Umbilical cord (tissue), 2 donors: ENCODE measurements around the gene HMGXB3. TPM values are rescaled to one million over a fixed set of nuclear protein-coding genes. Genes with fewer than 3 reads are reported as not detected.
"Not testable (repeated sequence)": the region's sequence is repeated elsewhere in the genome, so short reads cannot be mapped to it uniquely, and the experiment has no call there.

ENCODE experiments used
- DNase-seq: peaks from one replicate; pipeline ENCODE4 v3.0.0-alpha.2; 2015; ENCODE audit warnings: low spot score
- total RNA-seq: library from RNA; depleted of rRNA; stranded (reverse); fragments of >200 nt; gene quantifications from one replicate; pipeline ENCODE4 v1.2.3, GENCODE V29; 2014; ENCODE audit warnings: low replicate concordance; ENCODE audit not compliant: insufficient read depth

Gene HMGXB3
- total RNA-seq, 1 donor from 2014 or later = 16.4 TPM

DNA sequence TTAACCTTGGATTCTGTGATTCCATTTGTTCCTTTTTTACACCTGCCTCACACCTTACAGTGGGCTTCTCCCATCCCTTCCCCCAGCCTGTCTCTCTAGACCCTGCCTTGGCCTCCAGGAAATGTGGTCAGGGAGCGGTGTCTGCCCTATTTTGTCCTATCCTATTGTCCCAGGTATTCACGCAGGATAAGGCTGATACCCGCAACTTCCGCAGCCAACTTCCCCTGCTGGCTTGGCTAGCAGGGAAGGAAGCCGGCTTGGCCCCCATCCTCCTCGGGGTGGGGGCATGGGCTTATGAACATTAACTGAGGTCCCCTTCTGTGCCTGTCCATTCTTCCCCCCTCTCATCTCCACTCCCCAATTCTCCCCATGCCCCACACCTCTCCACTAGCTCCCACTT, 82.3 kb downstream of the HMGXB3 start:
- DNase-seq = no peak

DNA sequence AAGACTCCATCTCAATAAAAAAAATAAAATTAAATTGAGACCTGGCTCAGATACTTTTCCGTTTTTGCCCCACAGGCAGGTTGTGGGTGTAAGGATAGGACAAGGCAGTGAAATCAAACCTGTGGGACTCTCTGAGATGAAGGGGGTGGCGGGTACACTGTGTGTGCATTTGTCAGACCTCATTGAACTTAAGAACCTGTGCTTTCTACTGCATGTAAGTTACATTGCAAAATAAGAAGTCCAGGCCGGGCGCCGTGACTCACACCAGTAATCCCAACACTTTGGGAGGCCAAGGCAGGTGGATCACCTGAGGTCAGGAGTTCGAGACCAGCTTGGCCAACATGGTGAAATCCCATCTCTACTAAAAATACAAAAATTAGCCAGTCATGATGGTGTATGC, 84.2 kb downstream of the HMGXB3 start:
- DNase-seq = not testable (repeated sequence)

DNA sequence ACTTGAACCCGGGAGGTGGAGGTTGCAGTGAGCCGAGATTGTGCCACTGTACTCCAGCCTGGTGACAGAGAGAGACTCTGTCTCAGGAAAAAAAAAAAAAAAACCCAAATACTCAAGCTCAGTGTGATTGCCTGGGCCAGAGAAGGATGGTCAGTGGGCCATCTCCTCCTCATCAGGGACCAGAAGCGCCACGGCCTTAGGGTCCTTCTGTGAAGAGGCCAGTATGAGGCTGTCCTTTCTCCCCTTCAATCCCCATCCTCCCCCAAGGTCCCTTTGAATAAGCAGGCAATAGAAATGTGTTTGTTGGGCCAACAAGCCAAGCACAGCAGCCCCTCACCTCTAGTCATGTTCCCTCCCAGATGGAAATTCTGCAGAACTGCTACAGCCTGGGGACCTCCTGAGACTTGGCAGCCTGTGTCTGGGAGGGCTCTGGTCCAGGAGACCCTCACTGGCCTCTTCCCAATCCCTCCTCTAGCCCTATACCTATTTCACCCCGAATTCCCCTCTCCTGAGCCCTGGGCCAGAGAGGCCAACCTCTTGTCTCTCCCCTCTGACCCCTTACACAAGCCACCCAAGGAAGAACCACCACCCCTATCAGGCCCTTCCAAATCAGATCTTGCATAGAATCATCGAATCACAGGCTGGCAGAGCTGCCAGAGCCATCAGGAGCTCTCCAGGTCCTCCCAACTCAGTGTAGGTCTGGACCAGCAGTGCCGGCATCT, 84.8 kb downstream of the HMGXB3 start:
- DNase-seq = no peak

DNA sequence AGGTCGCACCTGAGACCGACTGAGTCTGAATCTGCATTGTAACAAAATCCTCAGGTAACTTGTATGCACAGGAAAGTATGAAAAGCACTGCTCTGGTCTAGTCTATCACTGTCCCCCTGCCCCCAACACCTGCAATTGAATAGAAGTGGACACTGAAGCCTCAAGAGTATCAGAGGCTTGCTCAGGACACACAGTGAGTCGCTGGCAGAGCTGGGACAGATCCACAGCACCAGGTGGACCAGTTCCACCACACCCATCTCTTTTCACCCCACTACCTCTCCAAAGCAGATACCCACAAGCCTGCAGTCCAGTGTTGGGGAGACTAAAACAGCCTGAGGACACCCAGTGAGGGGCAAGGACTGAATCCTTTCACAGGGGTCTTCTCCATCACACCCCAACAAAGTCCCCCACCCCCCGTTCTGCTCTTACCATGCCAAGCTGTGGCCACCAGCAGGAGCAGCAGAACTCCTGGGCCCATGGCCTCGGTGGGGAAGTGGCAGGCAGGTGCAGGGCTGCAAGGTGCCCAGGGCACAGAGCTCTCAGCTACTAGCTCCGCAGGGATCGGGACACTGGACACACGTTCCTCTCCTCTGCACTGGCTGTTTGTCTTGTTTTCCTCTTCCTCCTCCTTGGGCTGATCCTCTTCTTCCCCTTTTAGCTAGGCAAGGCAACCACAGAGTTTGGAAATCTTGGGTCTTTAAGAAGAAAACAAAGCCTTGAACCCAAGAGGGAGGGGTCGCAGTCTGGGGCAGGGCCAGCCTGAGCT, 85.6 kb downstream of the HMGXB3 start, which contains the start of gene CSF1R:
CSF1R (minus strand) TSS at position 605 of the 766 bp plus-strand sequence; CDS start at position 478, 127 bp downstream.
- no peak for DNase-seq

DNA sequence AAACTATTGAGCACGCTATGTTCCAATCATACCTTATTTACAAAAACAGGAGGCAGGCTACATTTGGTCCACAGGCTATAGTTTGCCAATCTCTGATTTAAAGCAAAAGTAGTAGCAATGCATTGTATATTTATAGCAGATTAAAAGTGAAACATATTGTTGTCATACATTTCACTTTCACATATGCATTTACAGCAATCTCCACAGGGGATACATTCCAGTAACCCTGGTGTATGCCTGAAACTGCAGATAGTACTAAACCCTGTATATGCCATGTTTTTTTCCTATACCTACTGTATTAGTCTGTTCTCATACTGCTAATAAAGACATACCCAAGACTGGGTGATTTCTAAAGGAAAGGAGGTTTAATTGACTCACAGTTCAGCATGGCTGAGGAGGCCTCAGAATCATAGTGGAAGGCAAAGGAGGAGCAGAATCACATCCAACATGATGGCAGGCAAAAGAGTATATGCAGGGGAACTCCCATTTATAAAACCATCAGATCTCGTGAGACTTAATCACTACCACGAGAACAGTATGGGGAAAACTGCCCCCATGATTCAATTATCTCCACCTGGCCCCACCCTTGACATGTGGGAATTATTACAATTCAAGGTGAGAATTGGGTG, 91.7 kb downstream of the HMGXB3 start:
- no peak for DNase-seq

DNA sequence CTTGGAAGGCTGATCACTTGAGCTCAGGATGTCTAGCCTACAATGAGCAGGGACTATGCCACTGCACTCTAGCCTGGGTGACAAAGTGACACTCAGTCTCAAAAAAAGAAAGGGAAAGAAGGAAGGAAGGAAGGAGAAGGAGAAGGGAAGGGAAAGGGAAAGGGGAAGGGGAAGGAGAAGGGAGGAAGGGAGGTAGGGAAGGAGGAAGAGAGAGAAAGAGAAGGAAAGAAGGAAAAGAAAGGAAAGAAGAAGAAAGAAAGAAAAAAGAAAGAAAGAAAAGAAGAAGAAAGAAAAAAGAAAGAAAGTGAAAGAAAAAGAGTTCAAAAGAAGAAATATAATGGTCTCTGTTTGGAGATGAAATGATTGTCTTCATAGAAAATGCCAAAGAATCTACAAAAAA, 96.6 kb downstream of the HMGXB3 start:
- DNase-seq = no peak

DNA sequence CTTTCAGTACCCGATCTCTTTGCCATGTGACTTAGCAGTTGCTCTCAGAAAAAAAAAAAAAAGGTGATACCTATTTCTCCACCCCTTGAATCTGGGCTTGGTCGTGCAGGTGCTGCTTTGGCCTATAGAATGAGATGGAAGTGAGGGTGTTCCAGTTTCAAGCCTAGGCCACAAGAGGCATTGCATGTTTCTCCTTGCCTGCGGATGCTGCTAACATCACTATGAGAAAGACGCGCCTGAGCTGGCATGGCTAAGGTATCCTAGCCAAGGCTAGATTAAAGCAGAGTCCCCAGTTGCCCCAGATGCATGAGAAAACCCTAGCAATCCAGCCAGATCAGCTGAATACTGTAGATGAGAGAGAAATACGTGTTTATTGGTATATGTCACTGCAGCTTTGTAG, 100.5 kb downstream of the HMGXB3 start:
- DNase-seq = no peak

Other genes starting within 250 kb of the HMGXB3 start
- gene PDE6A, start 55.9 kb upstream of the HMGXB3 start, total RNA-seq = 5.3 TPM
- 32.5 TPM for gene SLC26A2, start 40.0 kb upstream of the HMGXB3 start, total RNA-seq
- 4.3 TPM for gene TIGD6, start 85 bp upstream of the HMGXB3 start, total RNA-seq
- gene CSF1R, start 85.8 kb downstream of the HMGXB3 start, total RNA-seq = 48.9 TPM
- 223 TPM for gene PDGFRB, start 155.1 kb downstream of the HMGXB3 start, total RNA-seq
- 2.4 TPM for gene CDX1, start 166.0 kb downstream of the HMGXB3 start, total RNA-seq
- 10.8 TPM for gene SLC6A7, start 189.3 kb downstream of the HMGXB3 start, total RNA-seq